Measurements from ENCODE around the gene TSPAN12.

The TSPAN12 gene

GRCh38 chr7:120869700-120870099 lies 11.8 kb upstream of the TSPAN12 start:
- Histone ChIP-seq H3K4me3 (replicated peaks; ENCODE audit: insufficient read depth, low read length) (no peak overlapping the region), H3K27me3 (ENCODE audit: insufficient read depth, poor library complexity, severe bottlenecking) (peaks cover 6% of the 10 kb centered on the region), H3K27ac (replicated peaks) (no peak overlapping the region)
- TF ChIP-seq REST (IDR thresholded peaks at IDR 0.05; ENCODE audit: insufficient replicate concordance, low read depth) (no peak), SPI1 (IDR thresholded peaks at IDR 0.05; ENCODE audit: borderline replicate concordance, low read depth) (no peak), POLR2AphosphoS5 (IDR thresholded peaks at IDR 0.05; ENCODE audit: low read depth) (no peak), GABPA (IDR thresholded peaks at IDR 0.05; ENCODE audit: low read depth) (no peak)
- TF ChIP-seq, protein P1, sequence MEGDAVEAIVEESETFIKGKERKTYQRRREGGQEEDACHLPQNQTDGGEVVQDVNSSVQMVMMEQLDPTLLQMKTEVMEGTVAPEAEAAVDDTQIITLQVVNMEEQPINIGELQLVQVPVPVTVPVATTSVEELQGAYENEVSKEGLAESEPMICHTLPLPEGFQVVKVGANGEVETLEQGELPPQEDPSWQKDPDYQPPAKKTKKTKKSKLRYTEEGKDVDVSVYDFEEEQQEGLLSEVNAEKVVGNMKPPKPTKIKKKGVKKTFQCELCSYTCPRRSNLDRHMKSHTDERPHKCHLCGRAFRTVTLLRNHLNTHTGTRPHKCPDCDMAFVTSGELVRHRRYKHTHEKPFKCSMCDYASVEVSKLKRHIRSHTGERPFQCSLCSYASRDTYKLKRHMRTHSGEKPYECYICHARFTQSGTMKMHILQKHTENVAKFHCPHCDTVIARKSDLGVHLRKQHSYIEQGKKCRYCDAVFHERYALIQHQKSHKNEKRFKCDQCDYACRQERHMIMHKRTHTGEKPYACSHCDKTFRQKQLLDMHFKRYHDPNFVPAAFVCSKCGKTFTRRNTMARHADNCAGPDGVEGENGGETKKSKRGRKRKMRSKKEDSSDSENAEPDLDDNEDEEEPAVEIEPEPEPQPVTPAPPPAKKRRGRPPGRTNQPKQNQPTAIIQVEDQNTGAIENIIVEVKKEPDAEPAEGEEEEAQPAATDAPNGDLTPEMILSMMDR (IDR thresholded peaks at IDR 0.05; ENCODE audit: insufficient read depth, low read length), result no peak
- DNase-seq (ENCODE audit: low read depth in 1 of 2, low spot score in 1 of 2), result no peak

DNA sequence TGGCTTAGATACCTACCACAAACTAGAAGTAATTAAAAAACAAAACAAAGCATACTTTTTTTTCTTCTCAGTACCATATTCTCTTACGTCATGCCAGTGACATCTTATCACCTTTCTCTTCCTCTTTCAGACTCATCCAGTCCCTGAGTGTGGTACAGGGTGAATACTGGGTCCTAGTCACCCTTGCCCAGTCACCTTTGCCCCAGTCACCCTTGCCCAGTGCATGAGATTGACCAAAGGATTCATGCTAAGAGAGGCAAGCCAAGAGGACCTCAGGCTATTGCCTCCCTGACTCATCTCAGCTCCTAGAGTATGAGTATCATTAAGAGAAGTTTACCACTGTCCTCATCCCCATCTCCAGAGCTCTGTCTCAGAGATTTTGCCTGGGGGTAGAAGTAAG lies 10.0 kb upstream of the TSPAN12 start:
- no peak overlapping the region for H3K27ac ChIP-seq (replicated peaks)
- no peak overlapping the region for H3K4me3 ChIP-seq (replicated peaks; ENCODE audit: insufficient read depth, low read length)
- DNase-seq (ENCODE audit: low read depth in 1 of 2, low spot score in 1 of 2), result no peak

GRCh38 chr7:120865191-120865981 lies 7.4 kb upstream of the TSPAN12 start:
- H3K27me3 ChIP-seq (ENCODE audit: insufficient read depth, poor library complexity, severe bottlenecking), result peaks cover 2% of the 10 kb centered on the region
- TF ChIP-seq SPI1 (IDR thresholded peaks at IDR 0.05; ENCODE audit: borderline replicate concordance, low read depth) (no peak), GABPA (IDR thresholded peaks at IDR 0.05; ENCODE audit: low read depth) (no peak), REST (IDR thresholded peaks at IDR 0.05; ENCODE audit: insufficient replicate concordance, low read depth) (no peak), POLR2AphosphoS5 (IDR thresholded peaks at IDR 0.05; ENCODE audit: low read depth) (no peak)
- no peak for DNase-seq (ENCODE audit: low read depth in 1 of 2, low spot score in 1 of 2)

More for the DNA sequence above, 10.0 kb upstream of the TSPAN12 start:
- no peak for TF ChIP-seq REST (IDR thresholded peaks at IDR 0.05; ENCODE audit: insufficient replicate concordance, low read depth)
- TF ChIP-seq POLR2AphosphoS5 (IDR thresholded peaks at IDR 0.05; ENCODE audit: low read depth), result no peak
- no peak for TF ChIP-seq GABPA (IDR thresholded peaks at IDR 0.05; ENCODE audit: low read depth)
- TF ChIP-seq, protein P1 (IDR thresholded peaks at IDR 0.05; ENCODE audit: insufficient read depth, low read length), result no peak
- TF ChIP-seq SPI1 (IDR thresholded peaks at IDR 0.05; ENCODE audit: borderline replicate concordance, low read depth), result no peak
- peaks cover 6% of the 10 kb centered on the region for H3K27me3 ChIP-seq (ENCODE audit: insufficient read depth, poor library complexity, severe bottlenecking)

More at GRCh38 chr7:120865191-120865981, 7.4 kb upstream of the TSPAN12 start:
- Histone ChIP-seq H3K4me3 (replicated peaks; ENCODE audit: insufficient read depth, low read length) (no peak overlapping the region), H3K27ac (replicated peaks) (no peak overlapping the region)

All from HL-60 (cell line).